Breast epithelium (tissue), 3 donors: ENCODE results near the gene MS4A13.
"Not testable (repeated sequence)": the region's sequence is repeated elsewhere in the genome, so short reads cannot be mapped to it uniquely, and the experiment has no call there.

ENCODE experiments used
- CTCF ChIP-seq, 3 donors: fragments of 450-650 bp; IDR thresholded peaks; one replicate each; pipeline ENCODE4 v1.5.1; 2016 to 2017; ENCODE audit warnings: antibody characterized with exemption in 3 of 3, mild to moderate bottlenecking in 3 of 3, moderate library complexity in 3 of 3
- POLR2A ChIP-seq: fragments of 450-650 bp; IDR thresholded peaks from one replicate; pipeline ENCODE4 v1.6.1; 2016; ENCODE audit warnings: antibody characterized with exemption, mild to moderate bottlenecking, moderate library complexity
- POLR2AphosphoS5 ChIP-seq, 3 donors: sonication (generic); formaldehyde crosslinking; IDR thresholded peaks; one replicate each; pipeline ENCODE4 v1.6.1; 2017; ENCODE audit warnings: antibody characterized with exemption in 3 of 3

DNA sequence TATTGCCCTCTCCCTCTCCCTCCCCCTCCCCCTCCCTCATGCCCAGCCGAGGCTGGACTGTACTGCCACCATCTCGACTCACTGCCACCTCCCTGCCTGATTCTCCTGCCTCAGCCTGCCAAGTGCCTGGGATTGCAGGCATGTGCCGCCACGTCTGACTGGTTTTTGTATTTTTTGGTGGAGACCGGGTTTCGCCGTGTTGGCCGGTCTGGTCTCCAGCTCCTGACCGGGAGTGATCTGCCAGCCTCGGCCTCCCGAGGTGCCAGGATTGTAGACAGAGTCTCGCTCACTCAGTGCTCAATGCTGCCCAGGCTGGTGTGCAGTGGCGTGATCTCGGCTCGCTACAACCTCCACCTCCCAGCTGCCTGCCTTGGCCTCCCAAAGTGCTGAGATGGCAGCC, 5.6 kb upstream of the MS4A13 start:
- not testable (repeated sequence) for TF ChIP-seq CTCF (IDR thresholded peaks at IDR 0.05); POLR2AphosphoS5 (IDR thresholded peaks at IDR 0.05); POLR2A
